Measurements from ENCODE around the gene OLIG1.

Gene OLIG1

GRCh38 chr21:33031152-33031911 lies 38.6 kb upstream of the OLIG1 start:
- DNase-seq, result no peak

GRCh38 chr21:33032434-33033047 lies 37.4 kb upstream of the OLIG1 start:
- DNase-seq, result no peak

DNA sequence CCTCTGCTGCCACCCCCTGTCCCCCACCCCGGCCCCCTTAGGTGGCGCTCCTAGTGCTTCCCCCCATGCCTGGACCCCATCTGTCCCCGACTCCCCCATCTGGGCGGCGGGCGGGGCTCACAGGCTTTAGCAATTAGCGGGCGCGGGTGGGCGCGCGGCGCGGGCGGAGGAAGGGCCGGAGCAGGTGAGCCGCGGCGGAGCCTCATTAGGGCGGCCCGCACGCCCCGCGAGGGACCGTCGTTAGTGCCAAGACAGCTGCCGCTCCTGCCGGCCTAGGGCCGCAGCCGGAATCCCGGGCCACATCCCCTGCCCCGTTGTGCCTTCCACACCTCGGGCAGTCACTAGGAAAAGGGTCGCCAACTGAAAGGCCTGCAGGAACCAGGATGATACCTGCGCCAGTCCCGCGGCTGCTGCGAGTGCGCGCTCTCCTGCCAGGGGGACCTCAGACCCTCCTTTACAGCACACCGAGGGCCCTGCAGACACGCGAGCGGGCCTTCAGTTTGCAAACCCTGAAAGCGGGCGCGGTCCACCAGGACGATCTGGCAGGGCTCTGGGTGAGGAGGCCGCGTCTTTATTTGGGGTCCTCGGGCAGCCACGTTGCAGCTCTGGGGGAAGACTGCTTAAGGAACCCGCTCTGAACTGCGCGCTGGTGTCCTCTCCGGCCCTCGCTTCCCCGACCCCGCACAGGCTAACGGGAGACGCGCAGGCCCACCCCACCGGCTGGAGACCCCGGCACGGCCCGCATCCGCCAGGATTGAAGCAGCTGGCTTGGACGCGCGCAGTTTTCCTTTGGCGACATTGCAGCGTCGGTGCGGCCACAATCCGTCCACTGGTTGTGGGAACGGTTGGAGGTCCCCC lies 36.6 kb upstream of the OLIG1 start:
- no peak for DNase-seq

DNA sequence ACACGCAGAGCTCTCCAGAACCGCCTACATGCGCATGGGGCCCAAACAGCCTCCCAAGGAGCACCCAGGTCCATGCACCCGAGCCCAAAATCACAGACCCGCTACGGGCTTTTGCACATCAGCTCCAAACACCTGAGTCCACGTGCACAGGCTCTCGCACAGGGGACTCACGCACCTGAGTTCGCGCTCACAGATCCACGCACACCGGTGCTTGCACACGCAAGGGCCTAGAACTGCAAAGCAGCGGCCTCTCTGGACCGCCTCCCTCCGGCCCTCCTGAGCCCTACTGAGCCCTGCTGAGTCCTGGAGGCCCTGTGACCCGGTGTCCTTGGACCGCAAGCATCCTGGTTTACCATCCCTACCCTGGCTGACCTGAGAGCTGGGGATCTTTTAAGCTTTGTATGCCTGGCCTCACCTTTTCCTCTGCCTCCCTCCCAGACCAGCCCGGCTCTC lies 36.0 kb upstream of the OLIG1 start:
- DNase-seq, result no peak

GRCh38 chr21:33035147-33035546 lies 34.8 kb upstream of the OLIG1 start:
- no peak for DNase-seq

- no peak for DNase-seq
Observed at GRCh38 chr21:33036430-33037162, 33.3 kb upstream of the OLIG1 start.

GRCh38 chr21:33037501-33037900 lies 32.4 kb upstream of the OLIG1 start:
- no peak for DNase-seq

DNA sequence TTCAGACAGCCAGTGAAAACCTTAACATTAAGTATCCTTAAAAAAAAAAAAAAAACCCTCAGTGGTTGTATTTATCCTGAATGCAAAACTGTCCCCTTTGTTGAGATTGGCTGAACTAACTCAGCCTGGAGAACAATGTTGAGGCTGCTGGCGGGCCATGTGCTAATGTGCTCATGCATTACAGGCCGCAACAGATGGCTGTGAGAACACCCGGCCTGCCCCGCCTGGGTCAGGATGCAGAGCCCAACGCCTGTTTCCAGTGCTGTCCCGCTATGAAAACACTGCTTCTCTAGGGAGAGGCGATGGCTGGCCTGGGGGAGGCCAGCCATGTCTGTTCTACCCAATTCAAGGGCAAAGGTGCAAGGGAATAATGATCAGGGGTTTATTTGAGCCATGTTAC lies 30.4 kb upstream of the OLIG1 start:
- DNase-seq, result no peak

- no peak for DNase-seq
Observed at GRCh38 chr21:33040215-33040614, 29.7 kb upstream of the OLIG1 start.

GRCh38 chr21:33041981-33042380 lies 28.0 kb upstream of the OLIG1 start:
- DNase-seq, result no peak

DNA sequence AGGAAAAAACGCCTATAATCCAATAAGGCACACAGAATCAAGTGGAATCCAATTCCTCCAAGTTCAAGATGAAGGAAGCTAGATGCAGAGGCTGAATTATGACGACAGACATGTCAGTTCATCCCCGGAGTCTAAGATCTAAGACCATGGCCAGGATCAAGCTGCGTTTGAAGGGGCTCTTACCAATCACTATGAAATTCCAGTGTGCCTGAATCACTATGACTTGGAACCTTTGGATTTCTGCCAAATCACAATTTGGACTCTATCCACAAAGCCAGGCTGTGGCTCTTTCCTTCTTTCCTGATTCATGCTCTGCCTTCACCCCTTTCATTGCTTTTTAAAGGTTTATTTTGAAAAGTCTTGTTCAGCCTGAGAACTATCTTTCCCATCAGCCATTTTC lies 27.1 kb upstream of the OLIG1 start:
- no peak for DNase-seq

- DNase-seq, result no peak
Observed at GRCh38 chr21:33046455-33046854, 23.5 kb upstream of the OLIG1 start.

GRCh38 chr21:33047231-33047630 lies 22.7 kb upstream of the OLIG1 start:
- DNase-seq, result no peak

- DNase-seq, result no peak
Observed at GRCh38 chr21:33051925-33052324, 18.0 kb upstream of the OLIG1 start.

- no peak for DNase-seq
Observed at GRCh38 chr21:33053951-33054350, 16.0 kb upstream of the OLIG1 start.

- DNase-seq, result no peak
Observed at GRCh38 chr21:33055991-33056390, 13.9 kb upstream of the OLIG1 start.

DNA sequence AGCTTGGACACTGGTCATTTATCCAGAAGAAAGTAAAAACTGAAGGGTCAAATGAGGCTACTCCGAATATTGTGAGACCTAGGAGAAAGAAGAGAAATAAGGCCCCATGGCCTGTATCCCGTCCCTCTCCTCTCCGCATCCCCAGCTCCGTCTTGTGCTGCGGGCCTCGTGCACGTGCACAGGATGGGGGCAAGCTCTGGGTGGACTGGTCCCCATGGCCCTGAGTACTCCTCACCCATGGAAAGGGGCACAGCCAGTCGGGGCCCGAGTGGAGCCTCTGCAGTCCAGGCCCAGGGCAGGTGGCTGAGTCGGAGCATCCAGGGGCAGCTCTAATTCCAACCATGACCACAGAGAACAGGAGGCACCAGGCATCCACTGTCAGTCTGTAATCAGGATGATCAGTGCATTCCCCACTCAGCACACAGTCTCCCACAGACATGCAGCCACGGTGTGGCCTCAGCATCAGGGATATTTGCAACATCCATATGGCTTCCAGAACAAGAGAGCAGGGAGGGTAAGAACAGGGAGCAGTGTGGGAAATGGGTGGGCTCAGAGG lies 12.5 kb upstream of the OLIG1 start:
- no peak for DNase-seq

- no peak for DNase-seq
Observed at GRCh38 chr21:33058527-33058926, 11.4 kb upstream of the OLIG1 start.

GRCh38 chr21:33058957-33059356 lies 11.0 kb upstream of the OLIG1 start:
- DNase-seq, result no peak

- DNase-seq, result no peak
Observed at GRCh38 chr21:33059380-33059841, 10.5 kb upstream of the OLIG1 start.

GRCh38 chr21:33061233-33061632 lies 8.7 kb upstream of the OLIG1 start:
- no peak for DNase-seq

DNA sequence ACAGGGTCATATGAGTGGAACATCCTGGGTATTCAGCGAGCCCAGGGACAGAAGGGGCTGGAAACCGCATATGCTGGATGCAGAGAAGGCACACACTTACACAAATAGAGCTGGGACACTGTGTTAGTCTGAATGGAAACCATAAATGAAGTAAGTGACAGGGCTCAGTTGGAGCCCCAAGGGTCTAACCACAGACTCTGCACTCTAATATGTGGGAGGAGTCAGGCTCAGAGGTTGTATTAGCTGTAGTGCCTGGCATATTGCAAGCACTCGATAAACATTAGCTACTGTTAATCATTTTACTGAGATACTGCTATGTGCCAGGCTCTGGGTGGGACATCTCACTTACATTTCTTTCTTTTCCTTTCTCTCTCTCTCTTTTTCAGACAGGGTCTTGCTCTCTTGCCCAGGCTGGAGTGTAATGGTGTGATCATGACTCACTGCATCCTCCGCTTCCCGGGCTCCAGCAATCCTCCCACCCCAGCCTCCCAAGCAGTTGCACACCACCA lies 6.5 kb upstream of the OLIG1 start:
- DNase-seq, result no peak
